GM21825 (cell line): Measurements from ENCODE around the gene NFXL1.

Experiments
- ATAC-seq: cut with Tn5 transposase; IDR thresholded peaks from one replicate; pipeline ENCODE4 v1.9.1; 2021; ENCODE audit warnings: mild to moderate bottlenecking, moderate library complexity; ENCODE audit not compliant: unreplicated experiment

The NFXL1 gene

DNA sequence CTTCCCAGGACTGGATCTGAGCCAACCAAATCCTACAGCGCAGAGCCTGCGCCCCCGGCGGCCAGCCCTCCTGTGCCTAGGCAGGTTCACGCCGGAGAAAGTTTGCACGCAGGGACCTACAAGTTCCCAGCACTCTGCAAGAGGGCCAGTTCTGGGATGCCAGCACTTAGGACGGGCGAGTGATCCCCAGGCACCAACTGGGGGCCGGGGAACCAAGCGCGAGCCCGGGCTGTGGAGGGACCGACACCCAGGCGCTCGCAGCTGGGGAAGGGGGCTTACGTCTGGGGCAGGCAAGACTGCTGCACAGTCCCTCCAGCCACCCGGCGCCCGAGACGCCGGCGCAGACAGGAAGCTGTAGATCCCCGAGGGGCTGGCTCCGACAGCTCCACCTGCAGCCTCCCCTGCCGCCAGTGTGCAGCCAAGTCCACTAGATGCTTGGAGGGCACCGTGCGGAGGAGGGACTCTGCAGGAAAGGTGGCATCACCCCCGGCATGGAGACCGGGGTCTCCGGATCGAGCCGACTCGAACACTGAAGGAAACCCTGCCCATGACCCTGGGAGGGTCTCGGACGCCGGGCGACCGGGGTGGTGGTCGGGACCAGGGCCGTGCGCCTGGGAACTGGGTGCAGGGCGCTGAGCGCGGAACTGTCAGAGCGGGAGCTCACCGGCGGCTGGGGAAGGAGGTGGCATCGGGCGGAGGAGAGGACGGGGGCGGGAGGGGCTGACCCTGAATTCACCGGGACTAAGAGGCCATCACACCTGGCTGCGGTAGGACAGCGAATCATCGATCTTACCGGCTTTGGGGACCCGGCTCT, 77.1 kb downstream of the NFXL1 start:
- ATAC-seq, result peak; percentile 62

DNA sequence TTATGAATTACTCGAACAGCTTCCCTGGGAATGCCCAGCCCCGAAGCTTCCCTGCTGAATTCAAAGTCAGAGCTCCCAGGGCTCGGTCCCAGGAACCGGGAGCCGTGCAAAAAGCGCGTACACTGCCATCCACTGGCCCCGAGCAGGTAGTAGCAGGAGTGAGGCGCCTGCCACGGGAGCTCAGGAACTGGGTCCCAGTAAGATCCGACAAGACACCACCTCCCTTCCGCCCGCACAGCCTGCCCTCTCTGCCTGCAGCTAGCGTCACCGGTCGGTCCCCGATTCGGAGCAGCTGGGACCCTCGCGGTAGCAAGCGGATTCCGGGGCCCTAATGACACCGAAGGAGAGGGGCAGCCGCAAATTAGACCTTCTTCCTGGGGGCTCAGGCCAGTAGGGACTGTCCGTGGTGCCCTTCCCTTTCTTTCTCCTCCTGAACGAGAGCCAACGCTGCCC, 77.7 kb downstream of the NFXL1 start:
- peak; percentile 82 for ATAC-seq

DNA sequence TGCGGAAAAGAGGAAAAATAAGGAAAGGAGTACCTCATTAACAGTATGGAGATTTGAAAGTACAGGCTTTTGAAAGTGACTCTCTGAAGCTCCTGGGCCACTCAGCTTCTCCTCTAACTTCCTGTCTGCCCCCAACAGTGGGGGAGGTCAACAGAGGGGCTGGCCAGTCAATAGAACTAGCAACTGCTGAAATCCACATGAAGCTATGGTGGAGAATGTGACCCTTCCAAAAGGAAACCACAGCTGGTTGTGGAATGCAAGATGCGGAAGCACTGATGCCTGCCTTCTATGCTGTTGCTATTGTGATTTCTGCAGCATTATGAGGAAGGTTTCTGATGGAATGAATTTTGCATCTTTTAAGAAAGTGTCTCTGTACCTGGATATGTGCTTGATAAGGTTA, 78.9 kb downstream of the NFXL1 start:
- ATAC-seq, result no peak

DNA sequence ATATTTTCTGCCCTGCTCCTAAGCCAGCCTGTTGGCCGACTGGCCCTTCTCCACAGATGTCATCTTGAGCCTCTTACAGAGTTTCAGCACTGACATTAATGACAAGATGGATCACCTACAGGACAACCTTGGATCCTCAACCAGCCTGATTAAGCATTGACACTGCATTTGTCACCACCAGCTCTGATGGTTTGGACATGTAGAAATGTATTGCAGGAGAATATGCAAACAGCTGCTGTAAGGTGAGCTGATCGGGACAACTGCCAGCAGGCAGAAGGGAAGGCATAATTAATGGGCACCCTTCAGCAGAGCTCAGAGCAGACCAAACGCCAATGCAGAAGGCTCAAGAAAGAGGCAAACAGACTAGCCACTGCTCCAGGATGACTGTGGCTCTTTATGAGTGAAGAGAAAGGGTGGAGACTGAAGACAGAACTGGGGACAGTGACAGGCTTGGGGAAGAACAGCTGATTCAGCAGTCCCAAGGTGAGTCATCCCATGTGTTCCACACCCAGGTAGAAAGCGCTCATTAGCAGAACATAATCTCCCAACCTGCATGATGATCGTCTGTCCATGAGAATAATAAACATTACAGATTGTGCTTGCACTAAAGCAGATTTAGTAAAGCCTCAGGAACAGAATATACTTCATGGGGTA, 83.2 kb downstream of the NFXL1 start:
- no peak for ATAC-seq

DNA sequence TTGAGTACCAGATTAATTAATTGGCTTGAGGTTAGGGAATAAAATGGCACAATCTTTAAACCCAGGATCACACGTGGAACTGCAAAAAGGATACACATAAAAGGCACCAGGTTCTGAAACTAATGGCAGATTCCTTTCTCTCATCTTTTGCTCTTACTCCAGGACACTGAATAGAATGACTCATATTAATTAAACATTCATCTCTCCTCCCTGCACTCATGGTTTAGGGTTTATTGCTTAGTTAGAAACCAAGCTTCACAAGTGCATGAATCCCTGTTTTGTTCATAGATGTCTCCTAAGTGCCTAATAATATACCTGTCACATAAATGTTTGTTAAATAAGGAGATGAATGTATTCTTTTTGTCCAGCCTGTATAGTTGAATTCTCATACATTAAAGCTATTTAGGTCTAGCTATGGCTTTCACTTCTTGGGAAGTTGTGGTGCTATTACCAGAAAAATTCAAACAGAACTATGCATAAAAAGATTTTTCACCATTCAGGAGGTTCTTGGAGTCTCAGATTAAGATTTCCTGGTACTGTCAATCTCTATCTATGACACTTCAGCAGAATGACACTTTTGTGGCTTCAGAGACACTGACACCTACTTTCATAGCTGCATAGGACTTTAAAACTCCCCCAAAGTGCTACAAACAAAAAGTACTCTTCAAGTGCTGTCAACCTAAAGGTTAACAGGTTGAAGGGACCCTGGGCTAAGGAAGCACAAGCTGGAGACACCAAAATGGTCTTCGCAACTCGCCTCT, 83.9 kb downstream of the NFXL1 start:
- no peak for ATAC-seq

DNA sequence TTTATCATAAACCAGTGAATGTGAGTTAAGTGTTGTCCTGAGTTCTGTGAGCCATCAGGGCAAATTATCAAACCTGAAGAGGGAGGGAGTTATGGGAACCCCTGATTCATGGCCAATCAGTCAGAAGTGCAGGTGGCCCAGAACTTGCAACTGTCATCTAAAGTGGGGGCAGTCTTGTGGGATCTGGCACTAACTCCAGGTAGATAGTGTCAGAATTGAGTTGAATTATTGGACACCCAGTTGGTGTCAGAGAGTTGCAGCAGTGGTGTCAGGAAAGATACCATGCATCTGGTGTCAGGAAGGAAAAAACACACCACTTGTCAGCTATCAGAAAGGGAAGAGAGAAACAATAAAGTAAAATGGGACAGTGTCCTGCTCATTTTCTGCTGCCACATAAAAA, 84.9 kb downstream of the NFXL1 start:
- no peak for ATAC-seq

DNA sequence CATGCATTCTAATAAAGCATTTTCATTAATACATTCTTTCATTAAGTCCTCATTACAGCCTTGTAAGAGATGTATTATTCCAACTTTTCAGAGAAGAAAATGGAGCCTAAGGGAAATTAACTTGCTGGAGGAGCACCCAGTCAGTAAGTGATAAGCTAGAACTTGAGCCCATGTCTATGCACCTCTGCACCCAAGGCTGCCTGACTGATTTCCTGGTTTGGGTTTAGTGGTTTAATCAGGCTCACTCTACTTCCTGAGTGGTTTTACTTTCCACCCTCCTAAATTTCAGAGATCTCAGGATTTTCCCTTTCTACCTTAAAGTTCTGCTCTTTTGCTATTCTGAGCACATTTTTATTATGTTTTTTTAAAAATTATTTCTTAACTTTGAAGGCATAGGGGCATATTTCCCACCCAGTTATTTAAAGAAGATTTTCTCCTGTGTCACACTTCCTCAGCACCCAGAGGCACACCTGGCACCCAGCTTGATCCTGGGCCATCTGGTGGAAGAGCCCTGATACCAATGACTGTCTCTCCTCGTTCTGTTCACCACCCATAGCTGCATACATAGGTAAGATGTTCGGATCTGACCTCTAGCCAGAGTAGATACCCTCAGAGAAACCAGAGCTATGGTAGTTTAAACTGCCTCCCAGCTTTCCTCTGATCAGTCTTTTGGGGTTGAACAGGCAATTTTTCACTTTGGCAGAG, 86.9 kb downstream of the NFXL1 start:
- no peak for ATAC-seq

DNA sequence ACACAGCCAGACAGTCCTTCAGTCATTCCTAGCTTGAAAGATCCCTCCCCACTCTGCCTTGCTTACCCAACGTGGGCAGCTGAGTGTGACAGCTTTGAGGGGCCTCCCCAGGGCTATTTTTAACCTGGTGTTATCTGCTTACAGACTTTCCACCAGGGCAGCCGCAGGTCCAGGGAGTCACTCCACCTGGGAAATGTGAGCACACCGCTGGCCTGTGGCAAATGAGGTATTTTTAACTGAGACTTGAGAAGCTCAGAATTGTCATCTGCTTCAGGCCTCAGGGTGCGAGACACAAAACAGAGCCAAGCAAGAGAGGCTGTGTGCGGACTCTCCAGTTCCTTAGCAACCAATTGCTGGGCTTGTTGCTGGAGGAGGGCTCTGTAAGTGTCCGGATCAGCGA, 89.5 kb downstream of the NFXL1 start:
- ATAC-seq, result no peak

DNA sequence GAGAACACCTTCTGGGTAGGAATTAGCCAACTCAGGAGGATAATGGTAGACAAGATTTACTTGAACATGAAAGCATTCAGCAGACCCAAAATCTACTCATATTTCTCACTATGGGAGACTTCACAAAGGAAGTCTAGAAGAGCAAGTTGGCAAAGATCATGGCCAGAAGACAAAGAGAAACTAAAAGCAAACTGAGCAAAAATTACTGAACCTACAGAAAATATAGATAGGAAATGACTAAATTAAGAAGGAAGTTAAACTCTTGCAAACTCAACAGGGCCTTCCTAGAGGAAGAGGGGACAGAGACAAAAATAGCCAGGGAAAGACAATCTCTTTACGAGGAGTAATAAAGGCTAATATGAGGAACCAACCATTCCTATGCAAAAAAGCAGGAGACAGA, 95.2 kb downstream of the NFXL1 start:
- ATAC-seq, result no peak

DNA sequence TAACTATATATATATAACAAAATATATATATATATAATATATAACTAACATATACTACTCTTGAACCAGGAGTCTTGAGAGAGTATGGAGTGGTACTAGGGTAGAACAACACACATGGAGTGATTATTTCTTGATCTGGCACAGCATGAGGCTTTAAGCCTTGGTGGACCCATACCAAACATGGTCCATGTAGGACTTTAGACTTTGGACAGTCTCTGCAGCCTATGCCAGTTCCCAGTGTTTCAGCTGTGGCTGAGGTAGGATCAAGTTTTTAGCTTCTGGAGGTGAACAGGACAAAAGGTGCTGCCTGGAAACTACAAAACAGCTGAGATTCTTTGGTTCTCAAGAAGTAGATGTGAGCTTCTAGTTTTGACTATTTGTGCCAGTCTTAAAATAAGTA, 97.1 kb downstream of the NFXL1 start:
- no peak for ATAC-seq

DNA sequence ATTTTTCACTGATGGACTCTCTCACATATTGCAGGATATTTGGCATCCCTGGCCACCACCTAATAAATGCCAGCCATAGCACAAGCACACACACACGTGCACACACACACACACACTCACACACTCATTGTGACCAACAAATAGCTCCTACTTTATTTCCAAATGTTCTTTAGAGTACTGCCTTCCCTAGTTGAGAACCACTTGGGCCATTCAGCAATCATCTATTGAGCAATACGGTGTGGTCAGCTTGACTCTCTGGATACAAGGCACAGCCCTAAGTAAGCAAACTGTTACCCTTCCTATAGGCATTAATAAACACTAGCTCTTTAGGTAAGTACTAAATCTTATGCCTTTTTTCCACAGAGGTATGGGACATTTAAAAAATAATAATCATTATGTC, 97.6 kb downstream of the NFXL1 start:
- ATAC-seq, result no peak

DNA sequence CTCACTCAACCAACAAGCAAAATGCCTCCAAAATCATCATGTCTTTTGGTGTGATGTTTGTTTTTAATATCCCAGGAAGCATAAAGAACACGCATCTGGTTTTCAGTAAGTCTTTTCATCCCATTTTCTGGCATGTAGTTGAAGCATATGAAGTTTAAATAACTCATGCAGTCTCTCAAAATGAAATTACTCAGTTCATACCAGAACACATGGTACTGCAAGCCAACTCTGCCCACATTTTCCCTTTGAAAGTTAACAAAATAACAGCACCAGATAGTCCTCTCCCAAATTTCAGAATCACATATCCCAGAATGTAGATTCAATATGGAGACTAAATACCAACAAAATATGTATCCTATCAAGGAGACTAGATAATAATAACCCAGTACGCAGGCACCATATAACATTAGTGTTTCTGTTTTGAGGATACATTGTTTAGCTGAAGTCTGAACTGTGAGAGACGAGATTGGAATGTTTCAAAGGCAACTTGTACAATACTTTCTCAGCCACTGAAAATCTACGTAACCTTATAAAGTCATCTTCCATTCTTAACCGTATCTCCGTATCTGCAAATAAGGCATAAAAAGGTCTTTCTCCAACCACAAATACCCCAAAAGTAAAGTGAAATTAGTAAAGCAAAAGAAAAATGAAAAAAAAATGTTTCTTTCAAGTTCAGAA, 99.6 kb downstream of the NFXL1 start:
- ATAC-seq, result no peak

DNA sequence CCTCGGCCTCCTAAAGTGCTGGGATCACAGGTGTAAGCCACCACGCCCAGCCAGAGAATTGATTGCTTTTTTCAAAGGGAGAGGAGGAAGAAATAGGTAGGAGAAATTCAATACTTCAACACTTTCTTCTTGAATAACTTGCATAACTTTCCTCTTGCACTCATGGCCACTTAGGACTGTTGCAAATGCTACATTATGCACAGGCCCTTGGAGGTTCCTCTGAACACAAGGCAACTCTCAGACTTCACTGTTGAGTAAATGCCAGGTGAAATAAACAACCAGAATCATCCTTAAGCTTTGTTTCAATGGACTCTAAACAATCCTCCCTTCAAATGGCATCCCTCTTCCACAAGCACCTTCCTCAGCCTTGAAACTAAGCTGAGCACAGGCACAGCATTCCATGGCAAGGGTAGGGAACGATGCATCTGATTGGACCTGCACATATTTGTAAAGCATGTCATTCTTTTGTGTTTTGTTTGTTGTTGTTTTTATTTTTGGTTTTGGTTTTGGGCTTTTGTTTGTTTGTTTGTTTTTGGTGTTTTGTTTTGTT, 104.7 kb downstream of the NFXL1 start:
- no peak for ATAC-seq

DNA sequence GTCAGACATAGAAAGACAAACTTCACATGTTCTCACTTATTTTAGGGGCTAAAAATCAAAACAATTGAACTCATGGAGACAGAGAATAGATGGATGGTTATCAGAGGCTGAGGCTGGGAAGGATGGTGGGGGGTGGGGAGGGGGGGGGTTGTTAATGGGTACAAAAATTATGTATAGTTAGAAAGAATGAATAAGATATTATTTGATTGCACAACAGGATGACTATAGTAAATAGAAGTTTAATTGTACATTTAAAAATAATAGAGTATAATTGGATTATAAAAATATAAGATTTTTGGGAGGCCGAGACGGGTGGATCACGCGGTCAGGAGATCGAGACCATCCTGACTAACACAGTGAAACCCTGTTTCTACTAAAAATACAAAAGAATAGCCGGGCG, 109.8 kb downstream of the NFXL1 start:
- ATAC-seq, result no peak

DNA sequence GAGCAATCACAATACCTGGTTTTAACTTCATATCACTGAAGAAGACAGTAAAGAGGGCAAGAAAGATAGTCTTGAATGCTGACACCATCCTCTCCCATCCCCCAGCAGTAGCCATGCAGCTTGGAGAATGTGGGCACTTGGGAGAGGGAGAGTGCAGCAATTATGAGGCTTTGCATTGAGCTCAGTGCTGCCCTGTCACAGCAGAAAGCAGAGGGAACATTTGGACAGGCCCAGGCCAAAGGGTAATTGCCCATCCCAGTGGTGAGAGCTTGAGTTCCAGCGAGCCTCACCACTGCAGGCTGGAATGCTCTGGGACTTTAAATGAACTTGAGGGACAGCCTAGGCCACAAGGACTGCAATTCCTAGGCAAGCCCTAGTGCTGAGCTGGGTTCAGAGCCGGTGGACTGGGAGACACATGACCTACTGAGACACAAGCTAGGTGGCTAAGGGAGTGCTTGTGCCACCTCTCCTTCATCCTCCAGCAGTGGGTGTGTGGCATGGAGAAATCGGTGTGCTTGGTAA, 112.8 kb downstream of the NFXL1 start:
- ATAC-seq, result no peak

DNA sequence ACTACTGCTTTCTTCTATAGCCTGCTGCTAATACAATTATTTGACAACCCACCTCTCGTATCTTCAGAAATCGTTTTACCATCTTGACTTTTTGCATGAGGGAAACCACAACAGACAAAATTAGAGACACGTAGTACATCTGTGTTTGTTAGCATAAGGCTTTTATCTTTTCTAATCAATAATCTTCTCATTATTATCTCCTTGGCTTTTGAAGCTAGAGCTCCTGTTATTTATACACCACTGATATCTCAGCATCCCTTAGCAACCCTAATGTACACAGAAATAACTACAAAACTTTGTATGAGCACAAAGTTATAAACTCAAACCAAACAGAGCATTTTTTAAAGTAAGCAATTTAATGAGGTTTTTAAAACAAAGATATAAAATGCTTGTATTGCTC, 116.2 kb downstream of the NFXL1 start:
- no peak for ATAC-seq
